Smooth muscle cell of the brain vasculature (primary cell): ENCODE measurements around the gene ZCCHC2.

Source experiments
- DNase-seq: peaks from one replicate; pipeline ENCODE4 v3.0.0-alpha.2; 2012; ENCODE audit warnings: low read depth, low spot score

ZCCHC2 gene

GRCh38 chr18:62537946-62538345 lies 15.1 kb downstream of the ZCCHC2 start:
- no peak for DNase-seq

GRCh38 chr18:62538881-62539280 lies 16.1 kb downstream of the ZCCHC2 start:
- no peak for DNase-seq

- no peak for DNase-seq
These were observed 16.7 kb downstream of the ZCCHC2 start for GRCh38 chr18:62539284-62540165.

GRCh38 chr18:62543021-62543420 lies 20.2 kb downstream of the ZCCHC2 start:
- DNase-seq = no peak

GRCh38 chr18:62545098-62545497 lies 22.3 kb downstream of the ZCCHC2 start:
- no peak for DNase-seq

GRCh38 chr18:62549755-62550154 lies 26.9 kb downstream of the ZCCHC2 start:
- DNase-seq = no peak

- no peak for DNase-seq
These were observed 27.9 kb downstream of the ZCCHC2 start for GRCh38 chr18:62550746-62551145.

- DNase-seq = no peak
These were observed 29.2 kb downstream of the ZCCHC2 start for GRCh38 chr18:62551972-62552513.

- no peak for DNase-seq
These were observed 31.4 kb downstream of the ZCCHC2 start for GRCh38 chr18:62554061-62554815.

GRCh38 chr18:62555135-62555534 lies 32.3 kb downstream of the ZCCHC2 start:
- no peak for DNase-seq

GRCh38 chr18:62556397-62556796 lies 33.6 kb downstream of the ZCCHC2 start:
- DNase-seq = no peak

GRCh38 chr18:62558015-62558663 lies 35.3 kb downstream of the ZCCHC2 start:
- no peak for DNase-seq

- no peak for DNase-seq
These were observed 41.2 kb downstream of the ZCCHC2 start for GRCh38 chr18:62564044-62564443.

GRCh38 chr18:62566199-62566598 lies 43.4 kb downstream of the ZCCHC2 start:
- no peak for DNase-seq

- DNase-seq = no peak
These were observed 44.0 kb downstream of the ZCCHC2 start for GRCh38 chr18:62566818-62567217.

- no peak for DNase-seq
These were observed 46.3 kb downstream of the ZCCHC2 start for GRCh38 chr18:62569081-62569655.

GRCh38 chr18:62571037-62571436 lies 48.2 kb downstream of the ZCCHC2 start:
- no peak for DNase-seq

GRCh38 chr18:62571648-62572047 lies 48.8 kb downstream of the ZCCHC2 start:
- DNase-seq = no peak

- DNase-seq = no peak
These were observed 49.6 kb downstream of the ZCCHC2 start for GRCh38 chr18:62572456-62572855.

GRCh38 chr18:62574776-62575175 lies 52.0 kb downstream of the ZCCHC2 start:
- DNase-seq = no peak

GRCh38 chr18:62576271-62576670 lies 53.4 kb downstream of the ZCCHC2 start:
- no peak for DNase-seq
